NB4 (cell line): Measurements from ENCODE around the gene BPHL.

Experiments
- MYC ChIP-seq: IDR thresholded peaks from 2 replicates; pipeline ENCODE4 v1.6.1; 2011; ENCODE audit warnings: low read depth, low read length
- TF ChIP-seq, protein P1 (sequence below): IDR thresholded peaks from one replicate; pipeline ENCODE4 v1.5.1; 2012; ENCODE audit warnings: low read depth, low read length

DNA sequence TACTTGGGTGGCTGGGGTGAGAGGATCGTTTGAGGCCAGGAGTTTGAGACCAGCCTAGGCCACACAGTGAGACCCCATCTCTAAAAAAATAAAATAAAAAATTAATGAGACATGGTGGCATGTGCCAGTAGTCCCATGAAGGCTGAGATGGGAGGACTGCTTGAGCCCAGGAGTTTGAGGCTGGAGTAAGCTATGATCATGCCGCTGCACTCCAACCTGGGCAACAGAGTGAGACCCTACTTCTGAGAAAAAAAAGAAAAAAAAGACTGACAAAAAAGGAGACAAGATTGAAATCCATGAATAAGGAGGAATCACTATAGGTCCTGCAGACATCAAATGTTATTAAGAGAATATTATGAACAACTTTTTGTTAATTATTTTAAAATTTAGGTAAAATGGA, 23.7 kb upstream of the BPHL start:
- TF ChIP-seq MYC = no peak
- TF ChIP-seq, protein P1, sequence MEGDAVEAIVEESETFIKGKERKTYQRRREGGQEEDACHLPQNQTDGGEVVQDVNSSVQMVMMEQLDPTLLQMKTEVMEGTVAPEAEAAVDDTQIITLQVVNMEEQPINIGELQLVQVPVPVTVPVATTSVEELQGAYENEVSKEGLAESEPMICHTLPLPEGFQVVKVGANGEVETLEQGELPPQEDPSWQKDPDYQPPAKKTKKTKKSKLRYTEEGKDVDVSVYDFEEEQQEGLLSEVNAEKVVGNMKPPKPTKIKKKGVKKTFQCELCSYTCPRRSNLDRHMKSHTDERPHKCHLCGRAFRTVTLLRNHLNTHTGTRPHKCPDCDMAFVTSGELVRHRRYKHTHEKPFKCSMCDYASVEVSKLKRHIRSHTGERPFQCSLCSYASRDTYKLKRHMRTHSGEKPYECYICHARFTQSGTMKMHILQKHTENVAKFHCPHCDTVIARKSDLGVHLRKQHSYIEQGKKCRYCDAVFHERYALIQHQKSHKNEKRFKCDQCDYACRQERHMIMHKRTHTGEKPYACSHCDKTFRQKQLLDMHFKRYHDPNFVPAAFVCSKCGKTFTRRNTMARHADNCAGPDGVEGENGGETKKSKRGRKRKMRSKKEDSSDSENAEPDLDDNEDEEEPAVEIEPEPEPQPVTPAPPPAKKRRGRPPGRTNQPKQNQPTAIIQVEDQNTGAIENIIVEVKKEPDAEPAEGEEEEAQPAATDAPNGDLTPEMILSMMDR = no peak
